ENCODE data around the gene LRMDA.

DNA sequence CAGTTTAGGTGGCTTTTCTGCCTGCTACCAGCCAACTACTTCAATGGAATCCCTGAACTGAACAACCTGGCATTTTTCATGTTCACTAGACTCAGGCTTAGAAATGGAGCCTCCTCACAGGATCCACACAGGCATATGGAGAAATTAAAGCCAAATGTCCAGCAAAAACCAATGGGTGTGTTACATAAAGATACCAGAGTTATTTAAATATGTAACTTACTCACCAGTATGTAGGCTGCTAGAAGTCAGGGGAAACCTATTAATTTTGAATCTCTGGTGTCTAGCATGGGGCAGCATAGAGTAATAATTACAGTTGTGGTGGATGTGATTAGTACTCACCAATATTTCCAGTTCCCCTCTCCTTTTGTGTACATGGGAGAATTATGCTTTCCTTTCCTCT, 383.6 kb downstream of the LRMDA start:
- no peak for TF ChIP-seq EP300 (IDR thresholded peaks at IDR 0.05)
- no peak for TF ChIP-seq CTCF (IDR thresholded peaks at IDR 0.05)

All from tibial nerve (tissue), 4 donors.